HepG2 (cell line): ENCODE data around the gene NPSR1. TPM values are rescaled to one million over a fixed set of nuclear protein-coding genes. Genes with fewer than 3 reads are reported as not detected.
A peak's percentile ranks its signal among the peaks of the same experiment; 100 is the strongest.

Source experiments
- ATAC-seq: fragments of 200-7000 bp; cut with Tn5 transposase; 3 replicates; pipeline ENCODE4 v1.9.1; 2020; ENCODE audit warnings: mild to moderate bottlenecking, moderate library complexity
- BruUV-seq: library from RNA; stranded (reverse); fragments of 400-500 nt; replicated peaks from 2 replicates; lab custom pipeline; 2021; lab: Mats Ljungman, UMichigan
- CTCF ChIA-PET: fragments of 300-600 bp; formaldehyde crosslinking; extraction: SDS; loops from one replicate; lab custom pipeline; 2021; ENCODE audit warnings: low total read pairs, inconsistent platforms, low intra/inter-chr PET ratio; lab: Yijun Ruan, JAX
- POLR2A ChIA-PET: fragments of 350-600 bp; sonication (Branson Sonifier 250); formaldehyde crosslinking; loops from one replicate; lab custom pipeline; 2020; ENCODE audit warnings: antibody characterized with exemption, inconsistent platforms; lab: Yijun Ruan, JAX
- DNase-seq: peaks from one replicate; pipeline ENCODE4 v3.0.0-alpha.2; 2015; ENCODE audit warnings: low spot score
- FAIRE-seq: peaks from 3 replicates; lab custom pipeline; 2011; peaks lifted over from hg19 to GRCh38; lab: Jason Lieb, UNC
- H2AFZ ChIP-seq: one replicate; pipeline ENCODE4 v1.6.1; 2011; ENCODE audit warnings: low read length, inconsistent platforms
- H3K27ac ChIP-seq: fragments of 300-600 bp; 3 replicates; pipeline ENCODE4 v1.8.0; 2011; ENCODE audit warnings: mixed run types, mild to moderate bottlenecking, mixed read lengths, low read length, inconsistent platforms; ENCODE audit not compliant: insufficient read depth; ENCODE audit errors: extremely low read length
- H3K27me3 ChIP-seq, 2 experiments: fragments of 200-600 bp in 1 of 2; 2 replicates in 1 of 2; 3 replicates in 1 of 2; pipeline versions ENCODE4 v1.6.0 to v1.8.0; 2011; ENCODE audit warnings: low read length in 2 of 2, mild to moderate bottlenecking in 2 of 2, moderate library complexity in 2 of 2, inconsistent platforms in 1 of 2; ENCODE audit not compliant: insufficient read depth in 2 of 2, control insufficient read depth in 1 of 2
- H3K36me3 ChIP-seq, 2 experiments: fragments of 200-600 bp in 1 of 2; replicated peaks in 1 of 2; 2 replicates in 1 of 2; 3 replicates in 1 of 2; pipeline versions ENCODE4 v1.5.1 to v1.8.0; 2011; ENCODE audit warnings: low read length in 2 of 2, inconsistent platforms in 1 of 2; ENCODE audit not compliant: insufficient read depth in 2 of 2, control insufficient read depth in 1 of 2
- H3K4me1 ChIP-seq: 2 replicates; pipeline ENCODE4 v1.5.1; 2012; ENCODE audit warnings: low read length, inconsistent platforms; ENCODE audit not compliant: insufficient read depth
- H3K4me2 ChIP-seq: 2 replicates; pipeline ENCODE4 v1.6.0; 2011; ENCODE audit warnings: low read depth, low read length, inconsistent platforms
- H3K4me3 ChIP-seq, 3 experiments: fragments of 200-600 bp in 1 of 3; sonication (generic), shearing (Covaris generic) in 1 of 3; replicated peaks in 1 of 3; 2 replicates each; pipeline ENCODE4 v1.5.1; 2011 to 2016; ENCODE audit warnings: low read length in 3 of 3, inconsistent platforms in 2 of 3, low read depth in 2 of 3, mild to moderate bottlenecking in 2 of 3, control low read depth in 1 of 3, mixed read lengths in 1 of 3; ENCODE audit not compliant: insufficient read depth in 1 of 3
- H3K79me2 ChIP-seq: one replicate; pipeline ENCODE4 v1.6.1; 2011; ENCODE audit warnings: low read length, inconsistent platforms; ENCODE audit not compliant: insufficient read depth
- H3K9ac ChIP-seq: 2 replicates; pipeline ENCODE4 v1.6.0; 2011; ENCODE audit warnings: mild to moderate bottlenecking, low read depth, low read length, inconsistent platforms; ENCODE audit not compliant: insufficient read depth
- H3K9me3 ChIP-seq: 2 replicates; pipeline ENCODE4 v1.5.1; 2012; ENCODE audit warnings: mild to moderate bottlenecking, low read length
- H4K20me1 ChIP-seq: 2 replicates; pipeline ENCODE4 v1.6.0; 2011; ENCODE audit warnings: inconsistent platforms, mild to moderate bottlenecking, low read length, moderate library complexity; ENCODE audit not compliant: insufficient read depth
- JUNB ChIP-seq: sonication (generic); formaldehyde crosslinking; IDR thresholded peaks from 2 replicates; pipeline ENCODE4 v1.8.0; 2022; ENCODE audit warnings: missing genetic modification reagents, mild to moderate bottlenecking, borderline replicate concordance
- MYNN ChIP-seq: sonication (generic); formaldehyde crosslinking; IDR thresholded peaks from 2 replicates; pipeline ENCODE4 v1.4.0; 2020; ENCODE audit warnings: mild to moderate bottlenecking, low read depth, missing genetic modification reagents
- SMAD1 ChIP-seq: sonication (generic); formaldehyde crosslinking; IDR thresholded peaks from 2 replicates; pipeline ENCODE4 v1.4.0; 2020; ENCODE audit warnings: missing genetic modification reagents, low read depth, mild to moderate bottlenecking, borderline replicate concordance
- SOX13 ChIP-seq, 3 experiments: fragments of 450-650 bp in 1 of 3; sonication (generic) in 1 of 3; formaldehyde crosslinking in 1 of 3; IDR thresholded peaks in 2 of 3; conservative IDR thresholded peaks in 1 of 3; 2 replicates each; pipeline versions ENCODE4 v1.5.0 to v1.6.1; 2016 to 2020; ENCODE audit warnings: antibody characterized with exemption in 1 of 3, mild to moderate bottlenecking in 1 of 3, missing compliant biosample characterization in 1 of 3, missing genetic modification reagents in 1 of 3, moderate library complexity in 1 of 3
- TBX2 ChIP-seq: sonication (generic); formaldehyde crosslinking; IDR thresholded peaks from 2 replicates; pipeline ENCODE4 v1.5.0; 2020; ENCODE audit warnings: missing genetic modification reagents, mild to moderate bottlenecking, borderline replicate concordance
- TEAD3 ChIP-seq: optimal IDR thresholded peaks from 2 replicates; pipeline ENCODE3; 2016; ENCODE audit warnings: borderline replicate concordance
- YEATS2 ChIP-seq: sonication (generic); formaldehyde crosslinking; IDR thresholded peaks from 2 replicates; pipeline ENCODE4 v1.4.0; 2020; ENCODE audit warnings: missing genetic modification reagents, borderline replicate concordance
- ZNF280B ChIP-seq: sonication (generic); formaldehyde crosslinking; IDR thresholded peaks from 2 replicates; pipeline ENCODE4 v1.5.0; 2020; ENCODE audit warnings: missing genetic modification reagents, mild to moderate bottlenecking, borderline replicate concordance
- ZNF746 ChIP-seq: sonication (generic); formaldehyde crosslinking; IDR thresholded peaks from 2 replicates; pipeline ENCODE4 v1.8.0; 2022; ENCODE audit warnings: mild to moderate bottlenecking, missing genetic modification reagents
- WGBS: methylation state at CpG from one replicate; pipeline ENCODE4 v1.1.6; 2017; ENCODE audit warnings: low lambda C conversion rate; 5-methylcytosine and 5-hydroxymethylcytosine counted together
- in situ Hi-C: cut with HindIII; loops from 2 replicates; pipeline ENCODE4 v1.10.0; 2017; ENCODE audit warnings: low pct_unique_long_range_greater_than_20kb; ENCODE audit not compliant: extremely low pct_ligation_motif_present
- intact Hi-C: fragments of 100-400 bp; cut with micrococcal nuclease; formaldehyde crosslinking; loops from one replicate; pipeline ENCODE4 v1.10.0; 2022; ENCODE audit not compliant: unreplicated experiment
- polyA plus RNA-seq, 8 experiments: library from polyadenylated mRNA; depleted of rRNA in 3 of 8; stranded (reverse) in 7 of 8; unstranded in 1 of 8; fragments of >200 nt; fragmentation: Illumina TruSeq in 4 of 8; extraction: Trizol in 4 of 8; gene quantifications; 2 replicates each; pipeline versions ENCODE4 v1.2.1 to v1.2.3, GENCODE V29; 2011 to 2016; ENCODE audit warnings: low read depth in 4 of 8, missing spikeins in 1 of 8, mixed read lengths in 1 of 8; ENCODE audit not compliant: insufficient read depth in 1 of 8
- total RNA-seq, 5 experiments: library from RNA; depleted of rRNA; stranded (reverse); fragments of >200 nt; fragmentation: Illumina TruSeq; extraction: Trizol; gene quantifications; 2 replicates each; pipeline ENCODE4 v1.2.3, GENCODE V29; 2016; ENCODE audit warnings: low read depth in 1 of 5

Gene NPSR1
- total and polyA plus RNA-seq, 2 of the 13 experiments (the other 11 are each of a cell fraction or from before 2014, with no cell fraction given): not detected

GRCh38 chr7:34664755-34665154 lies 6.7 kb downstream of the NPSR1 start (continued):
- TF ChIP-seq SOX13 (IDR thresholded peaks at IDR 0.05) (no peak), SOX13 (CRISPR knock-in tag; conservative IDR thresholded peaks at IDR 0.05 in 1 of 2, IDR thresholded peaks at IDR 0.05 in 1 of 2) (no peak), TEAD3 (CRISPR knock-in tag) (no peak), ZNF746 (CRISPR knock-in tag) (no peak), JUNB (CRISPR knock-in tag) (no peak), SMAD1 (CRISPR knock-in tag) (no peak), ZNF280B (CRISPR knock-in tag) (no peak)

DNA sequence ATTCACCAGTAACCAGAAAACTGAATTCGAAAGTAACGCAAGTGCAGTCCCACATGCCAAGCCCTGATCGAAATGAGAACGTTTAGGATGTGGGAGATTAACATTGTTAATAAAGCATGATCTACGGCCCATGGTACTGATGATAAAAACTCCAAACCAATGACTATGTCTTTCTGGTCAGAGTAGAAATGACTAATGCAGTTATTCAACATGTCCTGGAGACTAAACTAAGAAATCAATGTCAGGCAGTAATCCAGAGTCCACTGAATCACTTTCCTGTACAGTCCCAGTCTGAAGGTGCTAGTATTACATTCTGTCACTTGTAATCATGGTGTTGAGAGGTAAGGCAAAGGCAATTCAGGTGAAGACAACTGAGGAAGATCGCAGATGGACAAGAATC lies 14.4 kb downstream of the NPSR1 start:
- CTCF ChIA-PET: no interaction called here
- FAIRE-seq: no peak
- Histone ChIP-seq H3K9ac (no peak overlapping the region), H3K27ac (no peak overlapping the region), H3K36me3 (peaks cover 1 to 3% of the 10 kb centered on the region in 2 experiments; a peak in 2 of 5 replicates), H3K4me3 (no peak overlapping the region), H3K9me3 (no peaks in the 10 kb centered on the region), H3K4me2 (no peak overlapping the region), H3K27me3 (no peaks in the 10 kb centered on the region), H3K4me1 (peaks cover 9% of the 10 kb centered on the region), H3K79me2 (no peaks in the 10 kb centered on the region), H4K20me1 (no peaks in the 10 kb centered on the region; the same call in 1 of the 2 replicates), H2AFZ (no peak overlapping the region)
- DNase-seq: no peak
- 95% methylated on average over 6 of the region's 6 CpGs for WGBS
- BruUV-seq: no TSS peak
- TF ChIP-seq YEATS2 (CRISPR knock-in tag): no peak
- no peak for TF ChIP-seq TBX2
- no peak for TF ChIP-seq MYNN (CRISPR knock-in tag)
- POLR2A ChIA-PET: interaction anchor here (1.0 kb wide), 1 partner anchor 85 kb away, joined by 3 read pairs; no protein-coding TSS in a partner anchor
- peak; percentile 29; the same call in 1 of the 3 replicates for ATAC-seq
- in situ Hi-C loops (no loop called here), intact Hi-C loops (loop anchor here (10.0 kb wide), 1 partner anchor 362 kb away; the partner anchor contains the start of gene DPY19L1)
